ENCODE data around the gene TRMT5.

Gene TRMT5

DNA sequence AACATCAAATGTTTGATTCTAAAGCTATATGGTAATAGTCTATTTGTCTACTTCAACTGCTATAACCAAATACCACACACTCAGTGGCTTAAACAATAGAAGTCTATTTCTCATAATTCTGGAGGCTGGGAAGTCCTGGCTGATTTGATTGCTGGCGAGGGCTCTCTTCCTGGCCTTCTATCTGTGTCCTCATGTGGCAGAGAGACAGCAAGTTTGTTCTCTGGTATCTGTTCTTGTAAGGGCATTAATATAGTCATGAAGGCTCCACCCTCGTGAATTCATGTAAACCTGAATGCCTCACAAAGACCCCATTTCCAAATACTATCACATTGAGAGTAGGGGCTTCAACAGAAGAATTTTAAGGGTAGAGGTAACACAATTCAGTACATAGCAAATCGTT, 34.1 kb downstream of the TRMT5 start:
- Histone ChIP-seq H2BK5ac (ENCODE audit: low read length) (no peak overlapping the region), H4K8ac (ENCODE audit: low read depth, low read length) (no peak overlapping the region), H3K27me3 (ENCODE audit: control insufficient read depth in 3 of 3, insufficient read depth in 3 of 3, low read depth in 1 of 3, low read length in 3 of 3) (no peaks in the 10 kb centered on the region), H3K27ac (replicated peaks; ENCODE audit: low read length) (no peak overlapping the region), H2BK120ac (ENCODE audit: low read depth, low read length) (no peak overlapping the region), H3K4me2 (ENCODE audit: insufficient read depth, low read length, poor library complexity, severe bottlenecking) (no peak overlapping the region), H4K91ac (ENCODE audit: low read depth, low read length, poor library complexity) (no peak overlapping the region), H3K9ac (ENCODE audit: low read depth, low read length, poor library complexity) (no peak overlapping the region), H3K18ac (ENCODE audit: low read length) (no peak overlapping the region), H2BK12ac (ENCODE audit: low read length) (no peak overlapping the region), H2AFZ (ENCODE audit: low read length) (no peak overlapping the region), H2AK5ac (ENCODE audit: low read depth, low read length) (no peak overlapping the region), H3K23ac (ENCODE audit: low read depth, low read length, poor library complexity) (no peak overlapping the region), H3K79me1 (ENCODE audit: low read depth, low read length) (no peaks in the 10 kb centered on the region), H3K4me3 (ENCODE audit: low read length in 2 of 2) (no peak overlapping the region), H3K36me3 (replicated peaks in 1 of 2; ENCODE audit: control insufficient read depth in 2 of 2, insufficient read depth in 2 of 2, low read length in 2 of 2) (no peaks in the 10 kb centered on the region), H3K4ac (ENCODE audit: low read length) (no peak overlapping the region), H3K4me1 (ENCODE audit: control insufficient read depth in 2 of 2, insufficient read depth in 1 of 2, low read depth in 1 of 2, low read length in 2 of 2) (peaks cover 5 to 11% of the 10 kb centered on the region in 2 donors), H2BK15ac (ENCODE audit: low read length) (no peak overlapping the region), H3K9me3 (replicated peaks in 1 of 2; ENCODE audit: control insufficient read depth in 2 of 2, insufficient read depth in 1 of 2, low read depth in 1 of 2, low read length in 2 of 2) (no peaks in the 10 kb centered on the region), H3K14ac (ENCODE audit: low read length) (no peak overlapping the region)
- no peak for DNase-seq (ENCODE audit: low spot score)
- no CpG with 5 or more reads among the region's 3 CpGs for WGBS, 2 donors (ENCODE audit: extremely low coverage in 2 of 2, insufficient read length in 2 of 2, insufficient replicate concordance in 1 of 2)

DNA sequence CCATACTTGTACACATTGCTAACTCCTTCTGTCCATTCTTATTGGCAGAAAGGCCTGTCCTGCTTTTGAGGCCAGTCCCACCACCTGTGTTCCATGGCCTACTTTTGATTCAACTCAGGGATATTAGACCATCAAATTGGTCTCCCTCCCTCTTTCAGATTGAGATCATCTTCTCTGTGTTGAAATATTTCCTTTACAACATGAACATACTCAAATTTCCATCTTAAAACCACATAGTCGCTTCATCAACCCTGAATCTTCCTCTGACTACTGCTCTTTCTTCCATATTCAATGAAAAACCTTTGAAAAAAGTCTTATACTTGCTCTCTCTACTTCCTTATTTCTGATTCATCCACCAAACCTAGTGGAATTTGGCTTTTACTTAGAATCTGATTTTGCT, 34.9 kb downstream of the TRMT5 start:
- no peaks in the 10 kb centered on the region for H3K36me3 ChIP-seq (replicated peaks in 1 of 2; ENCODE audit: control insufficient read depth in 2 of 2, insufficient read depth in 2 of 2, low read length in 2 of 2)
- DNase-seq (ENCODE audit: low spot score): no peak

DNA sequence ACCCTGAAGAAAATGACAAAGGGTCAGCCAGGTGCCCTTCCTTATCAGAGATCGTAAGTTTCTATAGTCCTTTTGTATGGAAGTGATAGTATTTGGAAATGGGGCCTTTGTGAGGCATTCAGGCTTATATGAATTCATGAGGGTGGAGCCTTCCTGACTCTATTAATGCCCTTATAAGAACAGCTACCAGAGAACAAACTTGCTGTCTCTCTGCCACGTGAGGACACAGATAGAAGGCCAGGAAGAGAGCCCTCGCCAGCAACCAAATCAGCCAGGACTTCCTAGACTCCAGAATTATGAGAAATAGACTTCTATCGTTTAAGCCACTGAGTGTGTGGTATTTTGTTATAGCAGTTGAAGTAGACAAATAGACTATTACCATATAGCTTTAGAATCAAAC, 36.7 kb downstream of the TRMT5 start:
- Histone ChIP-seq H3K27ac (replicated peaks; ENCODE audit: low read length) (peak overlapping the region; percentile 43), H2BK12ac (ENCODE audit: low read length) (no peak overlapping the region)
- WGBS, 2 donors (ENCODE audit: extremely low coverage in 2 of 2, insufficient read length in 2 of 2, insufficient replicate concordance in 1 of 2): no CpG with 5 or more reads among the region's 4 CpGs

More for the DNA sequence above, 34.9 kb downstream of the TRMT5 start:
- no peak overlapping the region for H3K27ac ChIP-seq (replicated peaks; ENCODE audit: low read length)
- H3K9me3 ChIP-seq (replicated peaks in 1 of 2; ENCODE audit: control insufficient read depth in 2 of 2, insufficient read depth in 1 of 2, low read depth in 1 of 2, low read length in 2 of 2): no peaks in the 10 kb centered on the region
- H4K8ac ChIP-seq (ENCODE audit: low read depth, low read length): no peak overlapping the region
- H2BK12ac ChIP-seq (ENCODE audit: low read length): no peak overlapping the region
- WGBS, 2 donors (ENCODE audit: extremely low coverage in 2 of 2, insufficient read length in 2 of 2, insufficient replicate concordance in 1 of 2): 100% methylated on average over 1 of the region's 1 CpG; no CpG with 5 or more reads in 1 of the 2 donors
- no peak overlapping the region for H3K18ac ChIP-seq (ENCODE audit: low read length)
- no peaks in the 10 kb centered on the region for H3K79me1 ChIP-seq (ENCODE audit: low read depth, low read length)
- H3K4me1 ChIP-seq (ENCODE audit: control insufficient read depth in 2 of 2, insufficient read depth in 1 of 2, low read depth in 1 of 2, low read length in 2 of 2): peaks cover 5 to 11% of the 10 kb centered on the region in 2 donors
- no peak overlapping the region for H2BK120ac ChIP-seq (ENCODE audit: low read depth, low read length)
- no peak overlapping the region for H4K91ac ChIP-seq (ENCODE audit: low read depth, low read length, poor library complexity)
- H2BK15ac ChIP-seq (ENCODE audit: low read length): no peak overlapping the region
- H2AK5ac ChIP-seq (ENCODE audit: low read depth, low read length): no peak overlapping the region
- H3K23ac ChIP-seq (ENCODE audit: low read depth, low read length, poor library complexity): no peak overlapping the region
- H3K4me3 ChIP-seq (ENCODE audit: low read length in 2 of 2): no peak overlapping the region
- no peak overlapping the region for H3K9ac ChIP-seq (ENCODE audit: low read depth, low read length, poor library complexity)
- H2BK5ac ChIP-seq (ENCODE audit: low read length): no peak overlapping the region
- no peak overlapping the region for H3K4me2 ChIP-seq (ENCODE audit: insufficient read depth, low read length, poor library complexity, severe bottlenecking)
- no peak overlapping the region for H3K14ac ChIP-seq (ENCODE audit: low read length)
- no peak overlapping the region for H3K4ac ChIP-seq (ENCODE audit: low read length)
- H2AFZ ChIP-seq (ENCODE audit: low read length): no peak overlapping the region
- H3K27me3 ChIP-seq (ENCODE audit: control insufficient read depth in 3 of 3, insufficient read depth in 3 of 3, low read depth in 1 of 3, low read length in 3 of 3): no peaks in the 10 kb centered on the region

DNA sequence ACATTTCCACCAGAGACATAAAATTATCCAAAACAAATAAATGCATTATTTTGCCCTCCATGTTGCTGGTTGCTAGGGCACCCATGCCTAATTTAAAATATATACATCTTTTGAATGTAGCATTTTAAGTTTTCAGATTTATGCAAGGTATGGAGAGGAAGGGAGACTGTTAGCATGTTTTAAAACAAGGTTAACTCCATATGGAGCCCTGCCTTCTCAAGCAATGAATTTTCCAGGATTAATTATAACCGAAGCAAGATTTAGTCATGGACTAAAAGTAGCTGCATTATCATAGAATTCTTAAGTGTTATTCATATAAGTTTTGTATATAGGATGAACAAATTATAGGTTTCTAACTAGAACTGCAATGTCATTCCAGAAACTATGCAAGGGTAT, 37.2 kb downstream of the TRMT5 start:
- H2BK12ac ChIP-seq (ENCODE audit: low read length): no peak overlapping the region
- H3K27ac ChIP-seq (replicated peaks; ENCODE audit: low read length): no peak overlapping the region
- H2BK15ac ChIP-seq (ENCODE audit: low read length): no peak overlapping the region
- no peak overlapping the region for H3K14ac ChIP-seq (ENCODE audit: low read length)
- H4K8ac ChIP-seq (ENCODE audit: low read depth, low read length): no peak overlapping the region
- H2BK120ac ChIP-seq (ENCODE audit: low read depth, low read length): no peak overlapping the region
- no peaks in the 10 kb centered on the region for H3K36me3 ChIP-seq (replicated peaks in 1 of 2; ENCODE audit: control insufficient read depth in 2 of 2, insufficient read depth in 2 of 2, low read length in 2 of 2)
- no peak for DNase-seq (ENCODE audit: low spot score)
- no peak overlapping the region for H3K23ac ChIP-seq (ENCODE audit: low read depth, low read length, poor library complexity)
- no peak overlapping the region for H3K9ac ChIP-seq (ENCODE audit: low read depth, low read length, poor library complexity)
- H2AFZ ChIP-seq (ENCODE audit: low read length): no peak overlapping the region
- H3K9me3 ChIP-seq (replicated peaks in 1 of 2; ENCODE audit: control insufficient read depth in 2 of 2, insufficient read depth in 1 of 2, low read depth in 1 of 2, low read length in 2 of 2): no peaks in the 10 kb centered on the region
- no peak overlapping the region for H3K18ac ChIP-seq (ENCODE audit: low read length)
- H4K91ac ChIP-seq (ENCODE audit: low read depth, low read length, poor library complexity): no peak overlapping the region
- H2AK5ac ChIP-seq (ENCODE audit: low read depth, low read length): no peak overlapping the region
- H2BK5ac ChIP-seq (ENCODE audit: low read length): no peak overlapping the region
- H3K4me2 ChIP-seq (ENCODE audit: insufficient read depth, low read length, poor library complexity, severe bottlenecking): no peak overlapping the region
- H3K4me1 ChIP-seq (ENCODE audit: control insufficient read depth in 2 of 2, insufficient read depth in 1 of 2, low read depth in 1 of 2, low read length in 2 of 2): peaks cover 5 to 11% of the 10 kb centered on the region in 2 donors
- no peak overlapping the region for H3K4ac ChIP-seq (ENCODE audit: low read length)
- WGBS, 2 donors (ENCODE audit: extremely low coverage in 2 of 2, insufficient read length in 2 of 2, insufficient replicate concordance in 1 of 2): no CpG with 5 or more reads among the region's 1 CpG
- H3K27me3 ChIP-seq (ENCODE audit: control insufficient read depth in 3 of 3, insufficient read depth in 3 of 3, low read depth in 1 of 3, low read length in 3 of 3): no peaks in the 10 kb centered on the region
- no peaks in the 10 kb centered on the region for H3K79me1 ChIP-seq (ENCODE audit: low read depth, low read length)
- H3K4me3 ChIP-seq (ENCODE audit: low read length in 2 of 2): no peak overlapping the region

More for the DNA sequence above, 36.7 kb downstream of the TRMT5 start:
- Histone ChIP-seq H2BK120ac (ENCODE audit: low read depth, low read length) (no peak overlapping the region), H3K18ac (ENCODE audit: low read length) (no peak overlapping the region), H2AK5ac (ENCODE audit: low read depth, low read length) (no peak overlapping the region), H3K9ac (ENCODE audit: low read depth, low read length, poor library complexity) (no peak overlapping the region), H3K4ac (ENCODE audit: low read length) (no peak overlapping the region), H2BK5ac (ENCODE audit: low read length) (no peak overlapping the region), H3K23ac (ENCODE audit: low read depth, low read length, poor library complexity) (no peak overlapping the region), H2BK15ac (ENCODE audit: low read length) (no peak overlapping the region), H3K4me3 (ENCODE audit: low read length in 2 of 2) (no peak overlapping the region), H4K91ac (ENCODE audit: low read depth, low read length, poor library complexity) (no peak overlapping the region), H2AFZ (ENCODE audit: low read length) (no peak overlapping the region), H3K14ac (ENCODE audit: low read length) (no peak overlapping the region), H3K36me3 (replicated peaks in 1 of 2; ENCODE audit: control insufficient read depth in 2 of 2, insufficient read depth in 2 of 2, low read length in 2 of 2) (no peaks in the 10 kb centered on the region), H3K4me2 (ENCODE audit: insufficient read depth, low read length, poor library complexity, severe bottlenecking) (no peak overlapping the region), H3K4me1 (ENCODE audit: control insufficient read depth in 2 of 2, insufficient read depth in 1 of 2, low read depth in 1 of 2, low read length in 2 of 2) (peaks cover 5 to 11% of the 10 kb centered on the region in 2 donors), H4K8ac (ENCODE audit: low read depth, low read length) (no peak overlapping the region), H3K79me1 (ENCODE audit: low read depth, low read length) (no peaks in the 10 kb centered on the region), H3K27me3 (ENCODE audit: control insufficient read depth in 3 of 3, insufficient read depth in 3 of 3, low read depth in 1 of 3, low read length in 3 of 3) (no peaks in the 10 kb centered on the region), H3K9me3 (replicated peaks in 1 of 2; ENCODE audit: control insufficient read depth in 2 of 2, insufficient read depth in 1 of 2, low read depth in 1 of 2, low read length in 2 of 2) (no peaks in the 10 kb centered on the region)
- no peak for DNase-seq (ENCODE audit: low spot score)

Data from neuronal stem cell (in vitro differentiated cells).